HG02981 (cell line): ENCODE results near the gene ITPRIPL1.

Experiments used
- ATAC-seq: cut with Tn5 transposase; IDR thresholded peaks from one replicate; pipeline ENCODE4 v1.9.1; 2021; ENCODE audit warnings: mild to moderate bottlenecking, moderate library complexity; ENCODE audit not compliant: unreplicated experiment

Gene ITPRIPL1

GRCh38 chr2:96353606-96354101 is 28.5 kb downstream of the ITPRIPL1 start:
- no peak for ATAC-seq

GRCh38 chr2:96354492-96354891 is 29.4 kb downstream of the ITPRIPL1 start:
- ATAC-seq = no peak

GRCh38 chr2:96356889-96357288 is 31.8 kb downstream of the ITPRIPL1 start:
- no peak for ATAC-seq

- no peak for ATAC-seq
These were observed 34.2 kb downstream of the ITPRIPL1 start for GRCh38 chr2:96359310-96359709.

GRCh38 chr2:96359866-96360265 is 34.7 kb downstream of the ITPRIPL1 start:
- ATAC-seq = no peak

GRCh38 chr2:96361751-96362150 is 36.6 kb downstream of the ITPRIPL1 start:
- no peak for ATAC-seq

- no peak for ATAC-seq
These were observed 44.1 kb downstream of the ITPRIPL1 start for GRCh38 chr2:96369186-96369585.

GRCh38 chr2:96374211-96374951 is 49.3 kb downstream of the ITPRIPL1 start:
- no peak for ATAC-seq
